Measurements from ENCODE around the gene ACSF3.

- TF ChIP-seq CTCF (IDR thresholded peaks at IDR 0.05): no peak
- no peak for TF ChIP-seq EZH2 (IDR thresholded peaks at IDR 0.05)
- TF ChIP-seq EZH2phosphoT487 (IDR thresholded peaks at IDR 0.05): no peak
Measured at GRCh38 chr16:89134269-89134668, 40.6 kb downstream of the ACSF3 start.

Measured in neural progenitor cell (in vitro differentiated cells).